8988T (cell line): ENCODE results near the gene ZNF771.
"Not testable (repeated sequence)": the region's sequence is repeated elsewhere in the genome, so short reads cannot be mapped to it uniquely, and the experiment has no call there.

ENCODE experiments used
- DNase-seq: peaks from one replicate; pipeline ENCODE4 v3.0.0; 2011

Gene ZNF771

DNA sequence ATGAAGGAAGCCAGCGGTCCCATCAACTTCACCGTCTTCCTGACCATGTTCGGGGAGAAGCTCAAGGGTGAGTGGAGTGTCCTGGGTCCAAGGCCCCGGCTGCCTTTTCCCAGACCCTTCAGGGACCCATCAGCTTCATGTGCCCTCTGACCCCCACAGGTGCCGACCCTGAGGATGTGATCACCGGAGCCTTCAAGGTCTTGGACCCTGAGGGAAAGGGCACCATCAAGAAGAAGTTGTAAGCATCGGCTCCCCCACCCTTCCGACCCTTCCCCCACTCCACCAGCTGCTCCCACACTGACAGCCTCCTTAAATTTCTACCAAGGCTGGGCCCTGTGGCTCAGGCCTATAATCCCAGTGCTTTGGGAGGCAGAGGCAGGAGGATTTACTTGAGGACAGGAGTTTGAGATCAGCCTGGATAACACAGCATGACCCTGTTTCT, 30.9 kb upstream of the ZNF771 start:
- no peak for DNase-seq

DNA sequence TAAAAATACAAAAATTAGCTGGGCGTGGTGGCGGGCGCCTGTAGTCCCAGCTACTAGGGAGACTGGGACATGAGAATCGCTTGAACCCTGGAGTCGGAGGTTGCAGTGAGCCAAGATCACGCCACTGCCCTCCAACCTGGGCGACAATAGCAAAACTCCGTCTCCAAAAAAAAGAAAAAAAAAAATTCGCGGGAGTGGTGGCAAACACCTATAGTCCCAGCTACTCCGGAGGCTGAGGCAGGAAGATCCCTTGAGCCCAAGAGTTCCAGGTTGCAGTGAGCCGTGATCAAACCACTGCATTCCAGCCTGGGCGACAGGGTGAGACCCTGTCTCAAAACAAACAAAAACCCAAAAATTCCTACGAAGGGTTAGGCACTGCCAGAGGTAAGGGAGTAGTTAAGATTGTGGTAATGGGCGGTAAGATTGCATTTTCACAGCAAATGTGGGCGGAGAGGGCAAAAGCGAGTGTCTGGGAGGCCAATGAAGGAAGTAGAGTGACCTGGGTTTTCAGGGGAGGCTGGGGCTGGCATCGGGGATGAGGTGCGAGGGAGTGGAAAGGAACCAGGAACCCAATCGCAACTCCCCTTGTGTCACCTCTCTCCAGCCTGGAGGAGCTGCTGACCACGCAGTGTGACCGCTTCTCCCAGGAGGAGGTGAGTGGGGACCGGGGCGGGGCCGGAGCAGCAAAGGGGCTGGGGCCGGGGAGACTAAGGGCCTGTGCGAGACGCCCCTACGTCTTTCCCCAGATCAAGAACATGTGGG, 30.2 kb upstream of the ZNF771 start:
- no peak for DNase-seq

DNA sequence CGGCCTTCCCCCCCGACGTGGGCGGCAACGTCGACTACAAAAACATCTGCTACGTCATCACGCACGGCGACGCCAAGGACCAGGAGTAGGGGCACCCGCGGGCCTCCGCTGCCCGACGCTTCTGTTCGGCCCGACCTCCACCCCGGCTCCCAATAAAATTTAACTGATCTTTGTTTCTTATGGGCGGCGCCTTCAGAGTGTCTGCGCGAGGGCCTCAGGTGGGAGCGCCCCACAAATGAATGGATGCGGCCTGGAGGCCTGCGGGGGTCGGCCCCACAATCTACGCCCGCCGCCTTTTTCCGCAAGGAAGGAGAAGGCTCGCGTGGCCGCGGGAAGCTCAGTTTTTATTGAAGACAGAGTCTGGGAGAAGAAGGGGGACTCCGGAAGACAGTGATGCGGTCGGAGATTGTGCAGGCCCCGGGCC, 29.6 kb upstream of the ZNF771 start:
- DNase-seq = peak; percentile 58

DNA sequence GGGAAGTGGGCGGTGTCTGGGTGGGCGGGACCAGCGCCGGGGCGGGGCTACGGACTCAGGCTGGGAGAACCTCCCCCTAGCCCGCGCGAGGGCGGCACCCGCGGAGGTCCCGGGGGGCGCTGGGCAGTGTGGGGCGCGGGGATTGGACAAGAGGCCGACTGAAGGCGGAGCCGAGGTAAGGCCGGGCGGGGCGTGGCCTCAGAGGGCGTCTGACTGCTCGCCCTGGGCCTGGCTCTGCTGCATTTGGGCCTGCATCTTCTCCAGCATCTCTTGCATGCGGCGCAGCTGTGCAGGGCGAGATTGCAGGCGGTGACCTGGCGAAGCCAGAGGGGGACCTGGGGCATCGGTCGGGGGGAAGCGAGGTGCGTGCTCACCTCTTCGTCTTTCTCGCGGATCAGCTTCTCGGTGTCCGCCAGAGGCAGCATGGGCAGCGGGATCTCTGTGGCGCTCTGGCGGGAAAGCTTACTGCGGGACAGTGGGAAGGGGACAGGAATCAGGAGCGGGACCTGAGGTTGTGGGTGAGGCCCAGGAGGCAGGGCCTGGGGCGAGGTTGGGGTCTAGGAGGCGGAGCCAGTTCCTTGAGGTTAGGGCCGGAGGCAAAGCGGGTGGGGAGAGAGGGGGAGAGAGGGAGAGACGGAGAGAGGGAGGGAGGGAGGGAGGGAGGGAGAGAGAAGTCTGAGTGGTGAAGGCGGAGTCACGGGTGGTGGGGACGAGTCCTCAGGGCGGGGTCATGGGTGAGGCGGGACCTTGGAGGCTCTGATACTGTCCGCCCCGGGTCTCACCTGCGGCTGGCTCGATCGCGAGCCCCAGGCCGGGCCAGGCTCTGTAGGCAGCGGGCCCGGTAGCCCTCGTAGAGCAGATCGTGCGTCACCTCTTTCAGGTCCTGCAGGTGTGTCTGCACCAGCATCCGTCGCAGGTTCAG, 28.9 kb upstream of the ZNF771 start:
- peak; percentile 90 for DNase-seq

DNA sequence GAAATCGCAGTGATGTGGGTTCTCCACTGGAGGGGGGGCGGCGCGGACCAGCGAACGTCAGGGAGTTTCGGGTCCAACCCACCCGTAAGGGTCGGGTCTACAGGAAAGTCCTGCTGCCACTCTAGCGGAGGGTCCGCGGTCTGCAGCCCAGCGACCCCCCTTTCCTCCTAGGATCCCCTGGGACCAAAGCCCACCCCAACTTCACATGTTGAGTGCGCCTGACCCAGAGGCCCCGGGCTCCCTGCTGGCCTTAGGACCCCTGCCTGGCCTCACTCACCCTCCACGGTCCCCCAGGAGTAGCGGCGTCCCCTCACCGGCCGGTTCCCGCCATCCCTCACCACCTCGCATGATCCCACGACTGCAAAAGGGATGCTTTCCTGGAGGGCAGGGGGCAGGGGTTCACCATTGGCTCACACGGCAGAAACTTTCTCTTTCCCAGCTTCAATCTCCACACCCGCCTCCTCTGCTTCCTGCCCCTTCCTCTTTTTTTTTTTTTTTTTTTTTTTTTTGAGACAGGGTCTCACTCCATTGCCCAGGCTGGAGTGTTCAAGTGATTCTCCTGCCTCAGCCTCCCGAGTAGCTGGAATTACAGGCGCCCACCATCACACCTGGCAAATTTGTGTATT, 28.1 kb upstream of the ZNF771 start:
- DNase-seq = no peak

DNA sequence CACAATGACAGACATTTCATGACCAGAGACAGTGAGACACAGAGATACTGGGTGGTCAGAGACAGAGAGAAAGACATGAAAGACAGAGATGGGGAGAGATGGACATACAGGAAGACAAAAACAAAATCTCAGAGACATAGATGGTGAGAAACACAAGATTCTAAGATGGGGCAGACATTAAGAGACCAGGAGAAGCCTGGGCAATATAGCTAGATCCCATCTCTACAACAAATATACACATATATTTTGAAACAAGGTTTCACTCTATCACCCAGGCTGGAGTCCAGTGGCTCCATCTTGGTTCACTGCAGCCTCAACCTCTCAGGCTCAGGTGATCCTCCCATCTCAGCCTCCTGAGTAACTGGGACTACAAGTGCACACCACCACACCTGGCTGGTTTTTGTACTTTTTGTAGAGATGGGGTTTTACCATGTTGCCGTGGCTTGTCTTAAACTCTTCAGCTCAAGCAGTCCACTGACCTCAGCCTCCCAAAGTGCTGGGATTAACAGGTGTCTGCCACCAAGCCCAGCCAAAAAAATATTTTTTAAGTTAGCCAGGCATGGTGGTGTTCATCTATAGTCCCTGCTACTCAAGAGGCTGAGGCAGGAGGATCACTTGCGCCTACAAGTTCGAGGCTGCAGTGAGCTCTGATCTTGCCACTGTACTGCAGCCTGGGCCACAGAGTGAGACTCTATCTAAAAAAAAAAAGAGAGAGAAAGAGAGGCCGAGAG, 27.2 kb upstream of the ZNF771 start:
- DNase-seq = no peak

DNA sequence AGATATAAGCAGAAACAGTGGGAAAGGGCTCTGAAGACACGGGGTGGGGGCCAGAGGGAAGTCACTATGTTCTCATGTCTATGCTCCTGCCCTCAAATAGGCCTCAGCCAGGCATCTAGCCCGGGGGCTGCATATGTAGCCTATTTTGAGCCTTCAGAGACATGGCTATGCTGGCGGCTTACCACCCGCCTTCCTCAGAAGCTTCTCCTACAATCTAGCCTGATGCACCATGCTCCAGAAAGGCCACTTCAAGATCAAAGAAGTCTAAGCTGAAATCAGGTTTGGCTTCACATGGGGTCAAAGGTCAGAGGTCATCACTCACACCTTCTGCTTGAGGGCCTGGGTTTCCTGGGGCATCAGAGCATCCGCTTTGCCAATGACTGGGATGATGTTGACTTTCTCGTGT, 26.6 kb upstream of the ZNF771 start:
- no peak for DNase-seq

DNA sequence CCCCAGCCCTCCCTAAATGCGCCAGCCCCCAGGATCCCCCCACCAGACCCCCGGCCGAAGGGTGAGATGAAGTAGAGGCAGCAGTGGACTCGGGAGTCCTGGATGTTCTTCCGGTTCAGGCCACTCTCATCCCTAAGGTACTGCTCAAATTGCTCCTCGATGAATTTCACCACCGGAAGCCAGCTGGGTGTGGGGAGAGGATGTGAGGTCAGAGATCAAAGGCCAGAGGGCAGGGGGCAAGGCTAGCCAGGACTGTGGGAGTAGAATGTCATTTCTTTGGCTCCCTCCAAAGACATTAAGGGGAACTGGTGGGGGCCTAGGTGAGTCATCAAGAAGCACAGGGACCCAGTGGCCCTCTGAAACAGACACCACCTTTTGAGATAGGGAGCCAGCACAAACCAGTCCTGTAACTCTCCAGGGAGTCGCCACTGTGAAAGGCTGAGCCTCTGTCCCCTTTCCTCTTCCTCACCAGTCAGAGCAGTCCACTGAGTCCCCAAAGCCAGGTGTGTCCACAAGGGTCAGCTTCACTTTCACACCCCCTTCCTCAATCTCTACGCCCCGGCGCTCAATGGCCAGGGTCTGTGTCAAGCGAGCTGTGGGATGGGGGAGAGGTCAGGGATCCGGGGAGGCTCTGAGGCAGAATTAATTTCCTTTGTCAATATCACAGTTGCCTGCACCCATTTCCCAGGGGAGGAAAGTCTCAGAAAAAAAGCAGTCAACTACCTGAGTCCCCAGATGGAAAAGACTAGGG, 25.9 kb upstream of the ZNF771 start:
- DNase-seq = no peak

DNA sequence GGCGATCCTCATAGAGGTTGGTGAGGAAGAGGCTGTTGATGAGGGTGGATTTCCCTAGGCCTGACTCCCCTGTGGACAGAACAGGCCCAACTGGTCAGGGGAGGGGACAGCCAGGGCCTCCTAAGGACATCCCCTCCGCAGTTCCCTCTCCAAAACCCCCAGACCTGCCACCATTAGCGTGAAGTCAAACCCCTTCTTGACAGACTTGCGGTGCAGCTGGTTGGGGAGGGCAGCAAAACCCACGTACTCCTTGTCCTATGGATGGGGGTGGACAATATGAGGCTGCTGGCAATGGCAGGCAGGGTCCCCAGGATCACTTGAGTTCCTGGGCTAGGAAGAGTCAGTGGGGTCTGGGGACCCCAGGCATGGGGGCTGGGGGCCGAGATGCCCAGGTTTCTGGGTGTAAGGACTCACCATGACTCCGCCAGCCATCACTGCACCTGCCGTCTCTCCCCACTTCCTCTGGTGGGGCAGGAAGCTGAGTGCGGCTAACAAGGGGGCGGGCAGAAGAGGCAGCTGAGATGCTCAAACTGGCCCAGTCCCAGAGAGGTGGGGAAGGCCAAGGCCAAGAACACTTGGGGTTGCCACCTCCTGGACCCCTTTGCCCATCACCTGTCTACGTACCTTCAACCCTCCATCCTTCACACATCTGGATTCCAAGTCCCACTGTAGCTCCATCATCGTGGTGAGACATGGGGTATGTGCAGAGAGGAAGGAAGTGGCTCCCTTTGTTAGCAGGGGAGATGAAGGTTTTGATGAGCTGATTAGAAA, 25.1 kb upstream of the ZNF771 start, which contains the start of gene SEPTIN1:
TSS of gene SEPTIN1 (minus strand) at position 451 of the 771 bp plus-strand sequence. CDS start at position 432, 19 bp downstream.
- DNase-seq = no peak

DNA sequence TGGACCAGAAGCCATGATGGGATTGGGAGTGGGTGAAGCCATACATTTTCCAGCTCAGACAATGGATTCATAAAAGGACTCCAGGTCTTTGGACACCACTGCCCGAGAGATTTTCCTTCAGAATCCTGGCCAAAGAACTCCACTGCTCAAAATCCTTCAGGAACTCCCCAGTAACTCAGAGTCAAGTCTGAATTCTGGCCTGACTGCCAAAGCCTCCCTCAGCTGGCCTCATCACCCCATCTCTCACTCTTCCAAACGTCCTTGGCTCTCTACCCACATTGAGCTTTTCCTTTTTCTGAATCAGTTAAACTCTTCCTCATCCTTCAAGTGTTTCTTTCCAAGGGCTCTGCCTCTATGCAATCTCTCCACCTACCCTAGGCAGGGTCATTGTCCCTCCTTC, 23.9 kb upstream of the ZNF771 start:
- DNase-seq = no peak

DNA sequence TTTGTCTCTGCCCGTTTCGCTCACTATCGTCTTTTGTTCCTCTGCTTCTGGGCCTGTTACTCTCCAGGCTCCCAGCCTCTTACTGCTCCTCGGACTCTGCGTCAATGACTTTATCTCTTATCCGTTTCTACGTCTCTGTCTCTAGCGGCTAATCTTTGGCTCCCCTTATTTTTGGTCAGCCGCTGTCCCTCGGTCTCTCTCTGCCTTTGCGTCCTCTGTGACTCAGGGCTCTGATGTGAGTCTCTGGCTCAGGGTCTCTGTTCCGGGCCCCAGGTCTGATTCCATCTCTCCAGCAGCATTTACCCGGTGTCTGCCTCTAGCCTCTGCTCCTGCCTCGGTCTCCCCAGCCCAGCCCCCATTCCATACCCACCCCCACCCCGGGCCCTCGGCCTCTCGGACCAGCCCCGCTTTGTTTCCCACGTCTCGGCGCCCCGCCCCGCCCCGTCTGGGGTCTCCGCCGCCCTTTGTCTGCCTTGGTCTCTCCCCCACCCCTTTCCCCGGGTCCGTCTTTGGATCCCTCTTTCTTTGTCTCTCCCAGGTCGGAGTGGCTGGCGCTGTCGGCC, 12.7 kb upstream of the ZNF771 start:
- no peak for DNase-seq

DNA sequence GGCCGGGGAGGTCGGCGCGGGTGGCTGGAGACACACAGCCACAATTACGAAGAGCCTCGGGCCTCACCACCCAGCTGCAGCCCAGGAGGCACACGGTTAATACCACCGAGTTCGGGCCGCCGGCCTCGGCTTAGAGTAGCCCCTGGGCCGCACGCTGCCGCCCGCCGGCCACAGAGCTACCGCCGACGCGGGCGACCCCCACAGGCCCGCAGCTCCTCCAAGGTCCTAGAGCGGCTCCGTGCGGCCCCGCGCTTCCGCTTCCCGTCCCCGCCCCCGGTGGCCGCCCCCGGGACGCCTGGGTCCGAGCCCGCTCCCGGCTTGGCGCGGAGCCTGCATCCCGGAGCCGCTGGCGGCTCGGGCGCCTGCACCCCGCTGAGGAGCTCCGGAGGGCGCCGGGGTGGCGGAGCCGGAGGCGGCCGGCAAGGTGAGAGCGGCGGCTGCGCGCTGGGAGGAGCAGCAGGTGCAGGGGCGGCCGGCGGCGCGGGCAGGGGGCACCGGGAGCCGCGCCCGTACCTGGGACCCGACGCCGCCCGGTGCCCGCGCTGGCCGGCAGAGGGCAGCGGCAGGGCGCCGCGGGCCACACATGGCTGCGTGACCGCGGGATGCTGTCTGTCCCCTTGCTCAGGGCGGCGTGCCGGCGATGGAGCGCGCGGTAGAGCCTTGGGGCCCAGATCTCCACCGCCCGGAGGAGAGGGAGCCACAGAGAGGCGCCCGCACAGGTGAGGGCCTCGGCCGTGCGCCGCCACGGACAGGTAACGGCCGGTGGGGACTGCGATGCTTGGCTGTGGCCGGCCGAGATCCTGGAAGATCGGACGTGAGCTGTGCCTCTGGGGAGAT, 12.0 kb upstream of the ZNF771 start, which contains the start of gene ZNF48:
TSS of gene ZNF48 (plus strand) at position 266 of the 837 bp plus-strand sequence. CDS start at position 641, 375 bp downstream.
- peak; percentile 65 for DNase-seq

DNA sequence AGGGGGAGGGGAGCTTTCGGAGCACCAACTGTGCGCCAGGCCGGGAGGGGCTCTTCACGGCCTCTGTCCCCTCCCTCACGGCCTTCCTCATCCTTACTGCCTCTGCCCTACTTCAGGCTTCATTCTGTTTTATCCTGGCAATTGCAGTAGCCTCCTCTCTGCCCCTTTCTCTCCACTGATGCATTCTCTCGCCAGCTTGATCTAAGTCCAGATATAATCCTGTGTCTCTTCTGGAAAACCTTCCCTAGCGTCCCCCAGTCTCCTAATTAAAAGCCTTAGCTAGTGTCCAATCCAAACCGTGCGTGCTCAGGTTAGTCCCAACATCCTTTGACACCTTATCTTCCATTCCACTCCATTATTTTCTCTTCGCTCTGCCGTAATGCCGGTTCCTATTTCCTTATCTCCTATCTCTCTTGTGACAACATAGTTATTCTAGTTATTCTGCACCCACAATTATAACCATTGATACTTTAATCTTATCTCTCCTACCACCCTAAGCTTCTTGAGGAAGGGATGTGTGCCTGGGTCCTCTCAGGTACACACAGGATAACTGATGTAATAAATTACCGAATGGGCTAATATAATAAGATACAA, 11.3 kb upstream of the ZNF771 start:
- DNase-seq = no peak

DNA sequence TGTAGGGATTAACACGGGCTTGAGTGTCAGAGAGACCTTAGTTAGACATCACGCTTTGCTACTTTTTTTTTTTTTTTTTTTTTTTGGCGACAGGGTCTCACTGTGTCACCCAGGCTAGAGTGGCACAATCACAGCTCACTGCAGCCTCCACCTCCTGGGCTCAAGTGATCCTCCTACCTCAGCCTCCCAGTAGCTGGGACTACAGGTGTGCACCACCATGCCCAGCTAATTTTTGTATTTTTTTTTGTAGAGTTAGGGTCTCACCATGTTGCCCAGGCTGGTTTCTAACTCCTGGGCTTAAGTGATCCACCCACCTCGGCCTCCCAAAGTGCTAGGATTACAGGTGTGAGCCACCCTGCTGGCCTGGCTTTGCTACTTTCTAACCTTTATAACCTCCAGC, 10.8 kb upstream of the ZNF771 start:
- DNase-seq = not testable (repeated sequence)

DNA sequence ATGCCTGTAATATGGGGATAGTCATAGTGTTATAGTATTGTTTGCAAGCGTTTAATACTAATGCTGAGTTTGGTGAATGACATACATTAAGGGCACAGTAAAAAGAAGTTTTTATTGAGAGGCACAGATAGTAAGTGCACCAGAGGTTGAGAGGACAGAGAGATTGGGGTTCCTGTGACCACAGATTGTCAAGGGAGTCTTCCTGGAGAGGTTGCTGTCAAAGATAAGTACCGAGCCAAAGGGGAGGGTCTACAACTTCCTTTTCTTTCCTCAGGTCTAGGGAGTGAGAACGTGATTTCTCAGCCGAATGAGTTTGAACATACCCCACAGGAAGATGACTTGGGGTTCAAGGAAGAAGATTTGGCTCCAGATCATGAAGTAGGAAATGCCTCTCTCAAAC, 10.3 kb upstream of the ZNF771 start:
- DNase-seq = no peak

DNA sequence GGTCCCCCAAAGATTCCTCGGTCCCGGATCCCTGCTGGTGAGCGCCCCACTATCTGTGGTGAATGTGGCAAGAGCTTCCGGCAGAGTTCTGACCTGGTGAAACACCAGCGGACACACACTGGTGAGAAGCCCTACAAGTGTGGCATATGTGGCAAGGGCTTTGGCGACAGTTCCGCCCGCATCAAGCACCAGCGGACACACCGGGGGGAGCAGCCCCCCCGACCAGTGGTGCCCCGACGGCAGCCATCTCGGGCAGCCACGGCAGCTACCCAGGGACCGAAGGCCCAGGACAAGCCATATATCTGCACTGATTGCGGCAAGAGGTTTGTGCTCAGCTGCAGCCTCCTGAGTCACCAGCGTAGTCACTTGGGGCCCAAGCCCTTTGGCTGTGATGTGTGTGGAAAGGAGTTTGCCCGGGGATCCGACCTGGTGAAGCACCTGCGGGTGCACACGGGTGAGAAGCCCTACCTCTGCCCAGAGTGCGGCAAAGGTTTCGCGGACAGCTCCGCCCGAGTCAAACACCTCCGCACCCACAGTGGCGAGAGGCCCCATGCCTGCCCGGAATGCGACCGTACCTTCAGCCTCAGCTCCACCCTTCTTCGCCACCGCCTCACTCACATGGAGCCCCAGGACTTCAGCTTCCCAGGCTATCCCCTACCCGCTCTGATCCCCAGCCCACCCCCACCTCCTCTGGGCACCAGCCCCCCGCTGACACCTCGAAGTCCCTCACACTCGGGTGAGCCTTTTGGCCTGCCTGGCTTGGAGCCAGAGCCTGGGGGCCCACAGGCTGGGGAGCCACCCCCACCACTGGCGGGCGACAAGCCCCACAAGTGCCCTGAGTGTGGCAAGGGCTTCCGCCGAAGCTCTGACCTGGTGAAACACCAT, 9.4 kb upstream of the ZNF771 start:
- DNase-seq = no peak

DNA sequence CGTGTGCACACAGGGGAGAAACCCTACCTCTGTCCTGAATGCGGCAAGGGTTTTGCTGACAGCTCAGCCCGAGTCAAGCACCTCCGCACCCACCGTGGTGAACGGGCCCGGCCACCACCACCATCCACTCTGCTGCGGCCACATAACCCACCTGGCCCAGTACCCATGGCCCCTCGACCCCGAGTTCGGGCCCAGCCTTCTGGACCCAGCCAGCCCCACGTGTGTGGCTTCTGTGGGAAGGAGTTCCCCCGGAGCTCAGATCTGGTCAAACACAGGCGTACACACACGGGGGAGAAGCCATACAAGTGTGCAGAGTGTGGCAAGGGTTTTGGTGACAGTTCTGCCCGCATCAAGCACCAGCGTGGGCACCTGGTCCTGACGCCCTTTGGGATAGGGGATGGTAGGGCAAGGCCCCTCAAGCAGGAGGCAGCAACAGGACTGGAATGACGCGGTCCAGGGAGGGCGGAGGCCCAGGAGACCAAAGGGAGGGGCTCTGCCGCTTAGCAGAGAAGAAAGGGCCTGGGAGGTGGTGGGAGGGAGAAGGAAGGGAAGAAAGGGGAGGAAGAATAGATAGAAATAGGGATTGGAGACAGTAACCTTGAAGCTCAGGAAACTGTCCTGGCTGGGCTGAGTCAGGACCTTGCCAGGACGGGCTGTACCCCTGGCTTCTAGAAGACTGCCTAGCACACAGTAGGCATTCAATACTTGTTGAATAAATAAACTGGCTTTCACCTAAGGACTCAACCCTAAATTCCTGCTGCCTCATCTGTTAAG, 8.6 kb upstream of the ZNF771 start:
- DNase-seq = no peak
